Measurements from ENCODE around the gene SACM1L. TPM values are rescaled to one million over a fixed set of nuclear protein-coding genes. Genes with fewer than 3 reads are reported as not detected.

The SACM1L gene
- total and polyA plus RNA-seq, 2 of the 4 experiments (the other 2 are of a cell fraction) = 19.0 to 40.9 TPM

DNA sequence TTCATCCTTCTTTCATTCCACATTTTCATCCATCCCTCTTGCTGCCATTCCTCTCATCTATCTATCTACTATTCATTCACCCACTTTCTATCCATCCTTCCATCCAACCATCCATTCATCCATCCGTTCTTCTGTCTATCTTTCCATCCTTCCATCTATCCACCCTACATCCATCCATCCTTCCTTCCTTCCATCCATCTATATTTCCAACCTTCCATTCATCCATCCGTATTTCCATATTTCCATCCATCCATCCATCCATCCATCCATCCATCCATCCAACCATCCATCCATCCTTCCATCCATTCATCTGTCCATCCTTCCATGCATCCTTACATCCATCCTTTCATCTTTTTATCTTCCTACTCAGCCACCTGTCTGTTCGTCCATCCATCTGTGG lies 93.2 kb downstream of the SACM1L start:
- no peak overlapping the region for H3K4me3 ChIP-seq (ENCODE audit: insufficient read depth, low read depth, low read length)
- H4K5ac ChIP-seq (ENCODE audit: low read depth, low read length) = no peak overlapping the region
- ChIA-PET POLR2A (ENCODE audit: unreplicated experiment) (no interaction called here), CTCF (no interaction called here)
- BruUV-seq (replicated peaks) = no TSS peak
- no peak overlapping the region for H4K8ac ChIP-seq (ENCODE audit: low read depth in 2 of 2, low read length in 2 of 2)
- no peak overlapping the region for H3K14ac ChIP-seq (replicated peaks; ENCODE audit: low read depth, low read length)
- H3K9me3 ChIP-seq (ENCODE audit: control insufficient read depth, insufficient read depth, low read length) = peaks cover 7% of the 10 kb centered on the region
- no peak overlapping the region for H3K9ac ChIP-seq (ENCODE audit: low read depth, low read length)
- H3K9me1 ChIP-seq (ENCODE audit: insufficient read depth, low read length) = no peaks in the 10 kb centered on the region
- WGBS, 2 experiments (ENCODE audit: extremely low coverage in 2 of 2, insufficient read length in 1 of 2) = 54 to 100% methylated on average over 2 to 3 of the region's 3 CpGs
- TF ChIP-seq CHD1 (IDR thresholded peaks at IDR 0.05; ENCODE audit: low read depth, low read length) (no peak), POLR2A (IDR thresholded peaks at IDR 0.05; ENCODE audit: low read depth, low read length) (no peak), SMC3 (IDR thresholded peaks at IDR 0.05; ENCODE audit: low read depth, low read length) (no peak), MAFK (IDR thresholded peaks at IDR 0.05; ENCODE audit: low read depth, low read length) (no peak), MAZ (IDR thresholded peaks at IDR 0.05; ENCODE audit: borderline replicate concordance, low read depth, low read length) (no peak), MXI1 (IDR thresholded peaks at IDR 0.05; ENCODE audit: borderline replicate concordance, low read depth, low read length) (no peak), RFX5 (IDR thresholded peaks at IDR 0.05; ENCODE audit: low read depth, low read length) (no peak), NFE2L2 (IDR thresholded peaks at IDR 0.05; ENCODE audit: low read depth, low read length) (no peak)
- TF ChIP-seq, protein P1, sequence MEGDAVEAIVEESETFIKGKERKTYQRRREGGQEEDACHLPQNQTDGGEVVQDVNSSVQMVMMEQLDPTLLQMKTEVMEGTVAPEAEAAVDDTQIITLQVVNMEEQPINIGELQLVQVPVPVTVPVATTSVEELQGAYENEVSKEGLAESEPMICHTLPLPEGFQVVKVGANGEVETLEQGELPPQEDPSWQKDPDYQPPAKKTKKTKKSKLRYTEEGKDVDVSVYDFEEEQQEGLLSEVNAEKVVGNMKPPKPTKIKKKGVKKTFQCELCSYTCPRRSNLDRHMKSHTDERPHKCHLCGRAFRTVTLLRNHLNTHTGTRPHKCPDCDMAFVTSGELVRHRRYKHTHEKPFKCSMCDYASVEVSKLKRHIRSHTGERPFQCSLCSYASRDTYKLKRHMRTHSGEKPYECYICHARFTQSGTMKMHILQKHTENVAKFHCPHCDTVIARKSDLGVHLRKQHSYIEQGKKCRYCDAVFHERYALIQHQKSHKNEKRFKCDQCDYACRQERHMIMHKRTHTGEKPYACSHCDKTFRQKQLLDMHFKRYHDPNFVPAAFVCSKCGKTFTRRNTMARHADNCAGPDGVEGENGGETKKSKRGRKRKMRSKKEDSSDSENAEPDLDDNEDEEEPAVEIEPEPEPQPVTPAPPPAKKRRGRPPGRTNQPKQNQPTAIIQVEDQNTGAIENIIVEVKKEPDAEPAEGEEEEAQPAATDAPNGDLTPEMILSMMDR (conservative IDR thresholded peaks at IDR 0.05; ENCODE audit: low read depth, low read length) = no peak
- TF ChIP-seq, protein P2, sequence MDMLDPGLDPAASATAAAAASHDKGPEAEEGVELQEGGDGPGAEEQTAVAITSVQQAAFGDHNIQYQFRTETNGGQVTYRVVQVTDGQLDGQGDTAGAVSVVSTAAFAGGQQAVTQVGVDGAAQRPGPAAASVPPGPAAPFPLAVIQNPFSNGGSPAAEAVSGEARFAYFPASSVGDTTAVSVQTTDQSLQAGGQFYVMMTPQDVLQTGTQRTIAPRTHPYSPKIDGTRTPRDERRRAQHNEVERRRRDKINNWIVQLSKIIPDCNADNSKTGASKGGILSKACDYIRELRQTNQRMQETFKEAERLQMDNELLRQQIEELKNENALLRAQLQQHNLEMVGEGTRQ (IDR thresholded peaks at IDR 0.05; ENCODE audit: low read depth, low read length) = no peak
- no peak overlapping the region for H2AK9ac ChIP-seq (replicated peaks; ENCODE audit: low read depth, low read length, poor library complexity)
- no peaks in the 10 kb centered on the region for H3K4me1 ChIP-seq (ENCODE audit: control insufficient read depth, insufficient read depth, low read length)
- H3K79me1 ChIP-seq (ENCODE audit: low read depth in 1 of 2, low read length in 2 of 2) = no peaks in the 10 kb centered on the region
- H2BK5ac ChIP-seq (ENCODE audit: low read depth, low read length, poor library complexity, severe bottlenecking) = no peak overlapping the region
- H4K91ac ChIP-seq (ENCODE audit: insufficient read depth, low read depth, low read length) = no peak overlapping the region
- H3K56ac ChIP-seq (ENCODE audit: extremely low read depth, insufficient read depth, low read length) = no peak overlapping the region
- H2BK120ac ChIP-seq (ENCODE audit: low read depth, low read length) = no peak overlapping the region
- no peaks in the 10 kb centered on the region for H3K36me3 ChIP-seq (ENCODE audit: control insufficient read depth, insufficient read depth, low read length)
- H2AK5ac ChIP-seq (ENCODE audit: low read depth, low read length) = no peak overlapping the region
- DNase-seq = no peak
- dilution Hi-C loops (cut with HindIII; ENCODE audit: low sequenced_read_pairs, unreplicated experiment) (no loop called here), in situ Hi-C loops (cut with MboI; ENCODE audit: low sequenced_read_pairs) (no loop called here), intact Hi-C loops (cut with micrococcal nuclease) (no loop called here)
- peaks cover 66% of the 10 kb centered on the region for H3K27me3 ChIP-seq (ENCODE audit: control insufficient read depth, insufficient read depth, low read length)
- no peak overlapping the region for H3K23ac ChIP-seq (ENCODE audit: low read depth, low read length)
- no peak overlapping the region for H3K27ac ChIP-seq (ENCODE audit: insufficient read depth, low read length)
- H2BK15ac ChIP-seq (ENCODE audit: low read depth, low read length) = no peak overlapping the region
- no peak for ATAC-seq (ENCODE audit: low read depth)
- no peak overlapping the region for H2AFZ ChIP-seq (replicated peaks; ENCODE audit: low read length, poor library complexity)
- H3K4ac ChIP-seq (ENCODE audit: low read depth, low read length) = no peak overlapping the region
- H2BK20ac ChIP-seq (ENCODE audit: low read depth, low read length) = no peak overlapping the region
- H3K4me2 ChIP-seq (ENCODE audit: low read depth, low read length) = no peak overlapping the region
- H3K18ac ChIP-seq (ENCODE audit: low read depth, low read length) = no peak overlapping the region
- H4K20me1 ChIP-seq (ENCODE audit: insufficient read depth, low read length) = no peaks in the 10 kb centered on the region

Measured in IMR-90 (cell line).